OCI-M2 (cell line): ENCODE data around the gene RARA.
"Not testable (repeated sequence)": the region's sequence is repeated elsewhere in the genome, so short reads cannot be mapped to it uniquely, and the experiment has no call there.

Experiments used
- DNase-seq: peaks from one replicate; lab custom pipeline; 2025; ENCODE audit not compliant: unreplicated experiment; lab: John Stamatoyannopoulos, UW

Gene RARA

GRCh38 chr17:40373999-40374398, 65.0 kb downstream of the RARA start:
- DNase-seq, result no peak

GRCh38 chr17:40374821-40375498, 66.0 kb downstream of the RARA start:
- no peak for DNase-seq

GRCh38 chr17:40375786-40376185, 66.8 kb downstream of the RARA start:
- not testable (repeated sequence) for DNase-seq

- not testable (repeated sequence) for DNase-seq
These were observed 67.6 kb downstream of the RARA start for GRCh38 chr17:40376541-40376940.

GRCh38 chr17:40377832-40378231, 68.9 kb downstream of the RARA start:
- DNase-seq, result no peak

- DNase-seq, result no peak
These were observed 70.0 kb downstream of the RARA start for GRCh38 chr17:40378966-40379365.

GRCh38 chr17:40382251-40382650, 73.3 kb downstream of the RARA start:
- DNase-seq, result no peak

GRCh38 chr17:40386555-40386954, 77.6 kb downstream of the RARA start:
- DNase-seq, result not testable (repeated sequence)

- DNase-seq, result no peak
These were observed 90.2 kb downstream of the RARA start for GRCh38 chr17:40399185-40399584.

- DNase-seq, result no peak
These were observed 93.7 kb downstream of the RARA start for GRCh38 chr17:40402668-40403067.

GRCh38 chr17:40404003-40404402, 95.0 kb downstream of the RARA start:
- no peak for DNase-seq
